HG02938 (cell line): ENCODE data around the gene TNFAIP6.
"Not testable (repeated sequence)": the region's sequence is repeated elsewhere in the genome, so short reads cannot be mapped to it uniquely, and the experiment has no call there.

Source experiments
- ATAC-seq: cut with Tn5 transposase; IDR thresholded peaks from one replicate; pipeline ENCODE4 v1.9.1; 2021; ENCODE audit warnings: mild to moderate bottlenecking, moderate library complexity; ENCODE audit not compliant: unreplicated experiment

The TNFAIP6 gene, protein sequence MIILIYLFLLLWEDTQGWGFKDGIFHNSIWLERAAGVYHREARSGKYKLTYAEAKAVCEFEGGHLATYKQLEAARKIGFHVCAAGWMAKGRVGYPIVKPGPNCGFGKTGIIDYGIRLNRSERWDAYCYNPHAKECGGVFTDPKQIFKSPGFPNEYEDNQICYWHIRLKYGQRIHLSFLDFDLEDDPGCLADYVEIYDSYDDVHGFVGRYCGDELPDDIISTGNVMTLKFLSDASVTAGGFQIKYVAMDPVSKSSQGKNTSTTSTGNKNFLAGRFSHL

GRCh38 chr2:151357359-151357758 lies at the start of gene TNFAIP6:
Gene TNFAIP6 (plus strand): TSS chr2:151357592. CDS start chr2:151357667, 75 bp downstream.
- no peak for ATAC-seq

DNA sequence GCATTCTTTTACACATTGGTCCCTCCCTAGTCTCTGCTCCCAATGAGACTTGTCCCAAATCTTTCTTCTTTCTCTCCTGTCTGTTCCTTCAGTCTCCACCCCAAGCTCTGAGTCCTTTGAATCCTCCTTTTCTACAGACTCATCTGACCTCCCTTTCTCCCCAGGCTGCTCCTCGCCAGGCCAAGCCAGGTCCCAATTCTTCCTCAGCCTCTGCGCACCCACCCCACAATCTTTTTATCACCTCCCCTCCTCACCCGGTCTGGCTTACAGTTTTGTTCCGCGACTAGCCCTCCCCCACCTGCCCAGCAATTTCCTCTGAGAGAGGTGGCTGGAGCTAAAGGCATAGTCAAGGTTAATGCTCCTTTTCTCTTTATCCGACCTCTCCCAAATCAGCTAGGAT lies 47.1 kb upstream of the TNFAIP6 start:
- not testable (repeated sequence) for ATAC-seq

DNA sequence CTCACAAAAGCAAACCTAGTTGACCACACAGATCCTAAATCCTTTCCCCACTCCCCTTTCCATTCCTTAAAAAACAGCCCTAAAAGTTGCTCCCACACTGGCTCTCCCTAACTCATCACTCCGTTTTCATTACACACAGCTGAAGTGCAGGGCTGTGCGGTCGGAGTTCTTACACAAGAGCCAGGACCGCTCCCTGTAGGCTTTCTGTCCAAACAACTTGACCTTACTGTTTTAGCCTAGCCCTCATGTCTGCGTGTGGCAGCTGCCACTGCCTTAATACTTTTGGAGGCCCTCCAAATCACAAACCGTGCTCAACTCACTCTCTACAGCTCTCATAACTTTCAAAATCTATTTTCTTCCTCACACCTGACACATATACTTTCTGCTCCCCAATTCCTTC lies 45.0 kb upstream of the TNFAIP6 start:
- not testable (repeated sequence) for ATAC-seq

- ATAC-seq, result no peak
Observed at GRCh38 chr2:151315381-151315903, 42.0 kb upstream of the TNFAIP6 start.

DNA sequence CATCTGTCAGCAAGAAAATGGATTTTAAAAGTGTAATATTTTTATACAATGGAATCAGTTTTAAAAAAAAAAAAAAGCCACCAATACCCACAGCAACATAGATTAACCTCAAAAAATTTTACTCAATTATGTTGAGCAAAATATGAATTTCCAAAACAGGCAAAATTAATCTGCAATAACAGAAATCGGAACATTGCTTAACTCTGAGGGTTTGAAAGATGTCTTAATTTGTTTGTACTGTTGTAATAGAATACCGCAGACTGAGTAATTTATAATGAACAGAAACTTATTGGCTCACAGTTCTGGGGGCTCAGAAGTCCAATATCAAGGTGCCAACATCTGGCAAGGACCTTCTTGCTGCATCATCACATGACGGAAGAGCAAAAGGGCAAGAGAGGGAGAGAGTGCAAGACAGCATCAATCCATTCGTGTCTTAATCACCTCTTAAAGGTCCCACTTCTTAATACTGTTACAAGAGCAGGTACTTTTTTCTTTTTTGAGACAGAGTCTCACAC lies 31.8 kb upstream of the TNFAIP6 start:
- no peak for ATAC-seq

DNA sequence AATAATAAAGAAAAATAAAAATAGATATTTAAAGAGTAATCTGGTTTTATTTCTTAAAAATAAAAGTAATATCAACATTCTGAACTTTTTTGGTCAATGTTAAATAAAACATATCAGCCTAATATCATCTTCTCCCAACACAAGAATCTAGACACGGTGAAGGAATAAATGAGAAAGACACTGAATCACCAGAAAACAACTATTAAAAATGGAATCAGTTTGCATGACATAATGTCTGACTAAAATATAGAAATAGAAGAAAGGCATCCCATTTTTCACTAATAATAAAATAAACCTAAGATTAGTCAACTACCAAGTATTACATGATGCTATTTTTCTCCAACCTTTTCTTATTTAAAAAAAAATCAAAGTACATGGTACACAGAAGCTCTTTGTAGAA lies 30.8 kb upstream of the TNFAIP6 start:
- no peak for ATAC-seq

DNA sequence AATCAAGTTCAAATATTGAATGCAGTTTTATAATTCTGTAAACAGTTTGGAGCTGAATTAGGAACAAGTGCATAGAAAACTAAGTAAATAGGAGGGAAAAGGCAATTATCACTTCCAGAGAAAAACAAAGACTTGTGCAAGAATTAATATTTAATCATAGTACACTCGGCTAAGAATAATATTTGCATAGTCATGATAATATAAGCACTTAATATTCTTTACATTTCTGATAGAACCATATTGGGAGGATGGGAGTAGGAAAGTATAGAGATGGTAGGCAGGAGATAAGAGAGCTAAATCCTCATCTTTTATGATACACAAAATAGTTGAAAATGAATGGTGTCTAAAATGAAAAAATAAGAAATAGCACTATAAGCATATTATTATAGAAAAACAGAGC lies 27.4 kb upstream of the TNFAIP6 start:
- ATAC-seq, result no peak

DNA sequence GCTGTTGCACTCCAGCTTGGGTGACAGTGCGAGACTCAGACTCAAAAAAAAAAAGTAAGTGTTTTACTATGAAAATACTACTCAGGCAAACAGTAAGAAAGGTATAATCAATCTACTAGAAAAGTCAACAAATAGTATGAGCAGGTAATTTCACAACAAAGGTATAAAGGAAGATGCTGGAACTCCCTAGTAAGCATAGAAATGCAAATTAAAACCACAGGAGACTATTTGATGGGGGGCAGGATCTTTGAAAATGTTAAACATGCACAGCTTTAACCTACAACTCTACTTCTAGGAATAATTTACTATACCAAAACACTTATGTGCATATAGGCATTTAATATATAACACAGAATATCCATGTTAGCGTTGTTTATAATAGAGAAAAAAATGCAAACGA lies 24.3 kb upstream of the TNFAIP6 start:
- no peak for ATAC-seq

- no peak for ATAC-seq
Observed at GRCh38 chr2:151334082-151334815, 23.1 kb upstream of the TNFAIP6 start.

DNA sequence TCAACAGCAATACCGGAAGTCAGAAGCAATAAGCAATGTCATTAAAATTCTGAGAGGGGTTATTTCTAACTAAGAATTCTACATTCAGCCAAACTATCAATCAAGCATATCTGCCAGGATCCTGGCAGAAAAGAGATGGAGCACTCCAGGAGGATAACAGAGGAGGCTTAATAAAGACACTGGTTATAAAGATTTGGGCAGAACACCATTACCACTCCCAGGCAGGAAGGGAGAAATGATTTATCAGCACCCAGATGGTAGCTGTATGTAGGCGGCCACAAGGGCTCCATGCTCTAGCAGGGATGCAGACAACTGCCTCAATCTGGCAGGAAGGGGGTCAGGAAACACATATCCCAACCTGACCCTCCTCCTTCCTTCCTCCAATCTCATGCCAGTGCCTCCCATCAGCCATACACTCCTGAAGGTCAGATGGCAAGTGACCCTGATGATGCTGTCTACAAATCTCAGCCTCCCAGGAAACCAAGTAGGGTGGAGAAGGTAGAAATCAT lies 20.5 kb upstream of the TNFAIP6 start:
- no peak for ATAC-seq

DNA sequence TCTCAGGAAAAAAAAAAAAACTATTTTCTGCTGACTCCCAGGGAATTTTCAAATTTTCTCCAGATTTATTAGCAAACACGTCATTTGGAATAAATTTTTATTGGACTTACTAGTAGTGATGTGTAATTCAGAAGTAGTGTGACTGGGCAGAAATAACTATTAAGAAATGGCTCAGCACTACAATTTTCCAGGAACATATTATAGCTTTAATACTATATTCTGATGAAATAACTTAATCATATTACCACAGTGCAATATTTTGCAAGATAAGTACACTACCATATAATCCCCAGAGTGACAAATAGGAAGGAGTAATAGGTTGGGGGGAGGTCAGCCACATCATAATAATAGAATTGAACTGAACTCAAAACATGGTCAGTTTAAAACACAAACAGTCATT lies 19.7 kb upstream of the TNFAIP6 start:
- no peak for ATAC-seq

DNA sequence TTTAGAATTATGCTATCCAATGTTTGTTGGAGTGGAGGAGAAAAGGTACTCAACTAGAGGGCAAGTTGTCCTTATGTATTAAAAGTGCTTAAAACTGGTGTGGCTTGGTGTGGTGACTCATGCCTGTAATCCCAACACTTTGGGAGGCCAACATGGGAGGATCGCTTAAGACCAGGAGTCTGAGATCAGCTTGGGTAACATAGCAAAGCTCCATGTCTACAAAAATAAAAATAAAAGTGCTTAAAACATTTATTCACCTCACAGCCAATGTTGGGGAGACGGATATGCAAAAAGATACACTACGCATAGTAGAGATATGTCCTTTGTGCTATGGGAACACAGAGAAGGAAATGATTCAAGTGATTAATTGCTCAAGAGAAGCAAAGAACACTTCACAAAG lies 19.3 kb upstream of the TNFAIP6 start:
- no peak for ATAC-seq

DNA sequence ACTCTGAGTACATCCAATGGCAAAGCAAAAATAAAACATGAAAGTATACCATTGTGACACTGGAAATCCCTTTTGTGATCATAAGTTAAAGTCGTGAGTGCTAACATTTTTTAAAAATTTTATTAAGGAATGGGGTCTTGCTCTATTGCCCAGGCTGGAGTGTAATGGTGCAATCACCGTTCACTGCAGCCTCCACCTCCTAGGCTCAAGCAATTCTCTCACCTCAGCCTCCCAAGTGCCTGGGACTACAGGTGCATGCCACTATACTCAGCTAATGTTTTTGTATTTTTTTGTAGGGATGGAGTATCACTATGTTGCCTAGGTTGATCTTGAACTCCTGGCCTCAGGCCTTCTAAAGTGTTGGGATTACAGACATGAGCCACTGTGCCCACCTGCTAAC lies 14.3 kb upstream of the TNFAIP6 start:
- no peak for ATAC-seq

DNA sequence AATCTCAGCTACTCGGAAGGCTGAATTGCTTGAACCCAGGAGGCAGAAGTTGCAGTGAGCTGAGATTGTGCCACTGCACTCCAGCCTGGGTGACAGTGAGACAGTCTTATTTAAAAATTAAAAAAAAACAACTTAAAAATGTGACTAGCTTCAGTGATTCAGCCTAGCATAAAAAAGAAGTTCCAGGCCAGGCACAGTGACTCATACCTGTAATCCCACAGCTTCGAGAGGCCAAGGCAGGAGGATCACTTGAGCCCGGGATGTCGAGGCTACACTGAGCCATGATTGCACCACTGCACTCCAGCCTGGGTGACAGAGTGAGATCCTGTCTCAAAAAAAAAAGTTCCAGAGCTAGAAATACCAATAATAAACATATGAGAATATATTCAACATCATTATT lies 13.2 kb upstream of the TNFAIP6 start:
- ATAC-seq, result not testable (repeated sequence)

- no peak for ATAC-seq
Observed at GRCh38 chr2:151344906-151345305, 12.5 kb upstream of the TNFAIP6 start.

DNA sequence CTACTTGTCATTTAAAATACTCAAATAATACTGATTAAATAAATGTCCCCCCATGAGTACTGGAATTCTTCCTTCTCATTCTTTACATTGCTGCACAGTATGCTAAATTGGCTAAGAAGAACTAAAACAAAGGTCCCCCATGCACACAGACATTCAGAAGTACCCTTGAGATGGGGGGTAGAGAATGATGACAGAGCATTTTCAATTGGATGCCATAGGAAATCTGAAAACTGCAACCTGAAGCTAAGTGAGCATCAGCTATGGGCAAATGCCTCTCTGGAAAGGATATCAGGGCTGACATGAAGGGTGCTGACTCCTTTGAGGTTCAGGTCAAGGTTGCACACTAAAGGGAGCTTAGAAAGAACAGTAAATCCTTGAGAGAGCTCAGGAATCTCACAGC lies 10.1 kb upstream of the TNFAIP6 start:
- no peak for ATAC-seq

GRCh38 chr2:151347906-151348305 lies 9.5 kb upstream of the TNFAIP6 start:
- ATAC-seq, result no peak

DNA sequence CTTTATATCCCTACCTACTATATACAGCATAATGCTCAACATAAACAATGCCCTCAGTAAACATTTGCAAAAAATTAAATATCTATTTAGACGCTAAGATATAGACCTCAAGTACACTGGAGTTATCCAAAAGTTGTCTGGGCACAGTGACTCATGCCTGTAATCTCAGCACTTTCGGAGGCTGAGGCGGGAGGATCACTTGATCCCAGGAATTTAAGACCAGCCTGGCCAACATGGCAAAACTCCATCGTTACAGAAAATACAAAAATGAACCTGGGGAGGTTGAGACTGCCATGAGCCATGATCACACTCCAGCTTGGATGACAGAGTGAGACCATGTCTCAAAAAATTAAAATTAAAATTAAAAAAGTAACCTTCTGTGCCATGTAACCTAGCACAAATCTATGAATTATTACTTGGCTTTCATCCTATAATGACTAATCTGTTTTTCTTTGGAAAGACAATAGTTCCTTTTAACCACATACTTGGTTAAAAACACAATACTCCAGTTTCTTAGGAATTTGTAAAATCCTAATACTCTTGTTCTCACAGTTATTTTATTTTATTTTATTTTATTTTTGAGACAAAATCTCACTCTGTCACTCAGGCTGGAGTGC lies 6.7 kb upstream of the TNFAIP6 start:
- ATAC-seq, result no peak

DNA sequence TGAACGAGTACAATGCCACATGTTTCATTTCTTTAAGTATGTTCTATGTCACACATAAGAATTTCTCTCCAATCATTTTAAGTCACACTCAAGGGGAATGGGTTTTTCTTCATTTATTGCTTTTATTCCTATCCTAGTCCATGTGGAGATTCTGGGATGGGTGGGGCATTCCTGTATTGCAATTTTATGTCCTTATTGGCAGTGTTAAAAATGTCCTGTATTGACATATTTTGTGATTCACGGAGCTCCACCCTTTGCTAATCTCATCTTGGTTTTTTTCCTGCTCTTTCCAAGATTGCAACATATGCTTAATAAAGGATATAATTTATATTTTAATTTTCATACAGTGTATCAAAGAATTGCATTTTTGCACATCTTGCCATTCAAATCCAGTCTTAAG lies 3.4 kb upstream of the TNFAIP6 start:
- no peak for ATAC-seq

DNA sequence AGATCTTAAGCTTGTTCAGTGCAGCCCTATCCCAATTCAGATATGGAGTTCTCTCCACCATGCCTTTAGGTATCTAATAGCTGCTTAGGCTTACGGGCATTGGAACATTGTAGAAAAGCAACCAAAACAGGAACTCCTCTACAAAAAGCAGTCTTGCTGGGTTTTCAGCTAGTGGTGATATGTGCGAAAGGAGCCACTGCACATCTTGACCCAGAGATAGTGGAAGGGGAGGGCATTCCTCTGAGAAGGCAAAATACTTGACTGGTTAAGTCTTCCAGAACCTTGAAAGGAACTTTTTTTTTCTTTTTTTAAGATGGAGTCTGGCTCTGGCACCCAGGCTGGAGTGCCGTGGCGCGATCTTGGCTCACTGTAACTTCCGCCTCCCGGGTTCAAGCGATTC lies 2.6 kb upstream of the TNFAIP6 start:
- ATAC-seq, result no peak

- ATAC-seq, result no peak
Observed at GRCh38 chr2:151358166-151358970, 976 bp downstream of the TNFAIP6 start.
